GM19238 (cell line): ENCODE results near the gene NSD1.
"Not testable (repeated sequence)": the region's sequence is repeated elsewhere in the genome, so short reads cannot be mapped to it uniquely, and the experiment has no call there.

Experiments used
- DNase-seq: peaks from one replicate; pipeline ENCODE4 v3.0.0; 2011; ENCODE audit warnings: low spot score; ENCODE audit not compliant: insufficient read length

Gene NSD1

DNA sequence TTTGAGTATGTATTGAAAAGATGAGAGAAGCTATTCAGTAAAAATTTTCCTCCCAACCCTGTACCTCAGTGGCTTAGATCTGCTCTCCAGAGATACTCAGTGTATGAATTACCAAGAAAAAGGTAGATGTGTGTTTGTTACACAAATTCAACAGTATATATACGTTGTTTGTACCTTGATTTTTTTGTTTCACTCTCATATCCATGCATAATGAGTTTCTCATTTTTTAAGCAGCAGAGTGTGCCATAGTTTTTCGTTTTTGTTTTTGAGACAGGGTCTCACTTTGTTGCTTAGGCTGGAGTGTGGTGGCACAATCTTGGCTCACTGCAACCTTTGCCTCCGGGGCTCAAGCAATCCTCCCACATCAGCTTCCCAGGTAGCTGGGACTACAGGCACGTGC, 92.2 kb downstream of the NSD1 start:
- DNase-seq = no peak

GRCh38 chr5:177226860-177227259, 93.3 kb downstream of the NSD1 start:
- DNase-seq = no peak

- no peak for DNase-seq
Measured at GRCh38 chr5:177228751-177229150, 95.2 kb downstream of the NSD1 start.

GRCh38 chr5:177230660-177231059, 97.1 kb downstream of the NSD1 start:
- DNase-seq = no peak

- DNase-seq = no peak
Measured at GRCh38 chr5:177231479-177232250, 98.1 kb downstream of the NSD1 start.

- no peak for DNase-seq
Measured at GRCh38 chr5:177232358-177232757, 98.8 kb downstream of the NSD1 start.

DNA sequence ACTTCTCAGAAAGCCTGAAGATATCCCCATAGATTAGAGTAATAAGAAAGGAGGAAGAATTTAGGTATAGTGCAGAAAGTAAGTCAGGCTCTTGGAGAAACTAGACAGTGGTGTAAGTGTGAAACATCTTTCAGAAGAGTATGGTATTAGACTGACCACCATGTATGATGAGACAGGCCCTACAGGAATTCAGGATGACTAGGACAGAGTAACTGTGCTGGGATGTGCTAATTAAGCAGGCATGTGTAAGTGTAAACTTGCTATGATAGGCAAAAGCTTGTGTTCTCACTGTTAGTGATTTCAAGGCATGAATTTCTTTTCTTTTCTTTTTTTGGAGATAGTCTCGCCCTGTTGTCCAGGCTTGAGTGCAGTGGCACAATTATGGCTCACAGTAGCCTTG, 99.2 kb downstream of the NSD1 start:
- no peak for DNase-seq

DNA sequence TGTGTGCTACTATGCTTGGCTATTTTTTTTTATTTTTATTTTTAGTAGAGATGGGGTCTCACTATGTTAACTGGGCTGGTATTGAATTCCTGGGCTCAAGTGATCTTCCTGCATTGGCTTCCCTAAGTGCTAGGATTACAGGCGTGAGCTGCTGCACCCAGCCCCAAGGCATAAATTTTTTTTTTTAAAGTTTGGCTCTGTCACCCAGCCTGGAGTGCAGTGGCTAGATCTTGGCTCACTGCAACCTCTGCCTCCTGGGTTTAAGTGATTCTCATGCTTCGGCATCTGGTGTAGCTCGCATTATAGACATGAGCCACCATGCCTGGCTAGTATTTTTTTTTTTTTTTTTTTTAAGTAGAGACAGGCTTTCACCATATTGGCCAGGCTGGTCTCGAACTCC, 99.6 kb downstream of the NSD1 start:
- no peak for DNase-seq

DNA sequence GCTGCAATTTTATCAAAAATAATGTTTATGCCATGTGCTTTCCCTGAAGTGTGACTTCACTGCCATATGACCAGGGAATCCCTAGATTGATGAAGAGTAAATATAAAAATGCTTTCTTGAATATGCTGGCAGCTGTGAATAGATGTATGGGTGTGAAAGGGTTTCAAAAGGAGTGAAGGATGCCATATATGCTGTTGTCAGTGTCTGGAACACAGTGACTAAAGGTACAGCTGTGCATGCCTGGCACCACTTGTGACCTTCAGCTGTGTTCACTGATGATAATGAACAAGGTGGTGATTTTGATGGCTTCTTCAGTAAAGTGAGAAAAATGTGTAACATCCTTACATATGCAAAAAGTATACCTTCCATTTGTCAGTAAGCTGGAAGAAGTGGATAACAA, 100.2 kb downstream of the NSD1 start:
- no peak for DNase-seq

DNA sequence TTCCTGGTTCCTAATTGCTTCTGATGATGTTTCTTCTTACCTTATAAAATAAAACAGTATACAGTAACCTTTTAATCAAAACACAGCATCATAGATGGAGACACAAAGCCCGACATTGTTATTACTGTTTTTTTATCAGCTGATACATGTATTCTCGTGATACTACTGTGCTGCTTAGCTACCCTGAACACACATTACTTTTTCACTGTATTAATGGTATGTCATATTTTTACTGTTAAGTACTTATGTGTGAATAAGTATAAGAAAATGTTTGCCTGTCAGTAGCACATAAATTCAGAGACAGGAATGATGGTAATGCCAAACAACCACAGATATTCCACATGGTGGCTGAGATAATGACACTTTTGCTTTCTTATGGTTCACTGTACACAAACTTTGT, 101.3 kb downstream of the NSD1 start:
- DNase-seq = no peak

DNA sequence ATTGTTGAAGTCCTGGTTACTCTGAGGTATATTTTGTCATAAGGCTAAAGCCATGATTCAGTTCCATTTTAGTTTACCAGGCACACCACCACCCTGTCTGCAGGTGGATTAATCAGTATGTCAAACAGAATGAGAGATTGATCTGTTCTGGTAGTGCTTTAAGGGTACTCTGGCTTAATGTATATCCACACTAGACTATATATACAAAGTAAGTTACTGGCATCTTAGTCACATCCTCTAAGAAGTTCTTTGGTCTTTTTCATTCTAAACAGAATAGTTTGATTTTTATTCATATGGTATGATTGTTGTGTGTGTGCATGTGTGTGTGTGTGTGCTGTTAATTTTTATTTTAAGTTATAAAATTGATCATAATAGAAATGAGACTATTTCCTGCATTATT, 108.2 kb downstream of the NSD1 start:
- DNase-seq = no peak

- no peak for DNase-seq
Measured at GRCh38 chr5:177242304-177242703, 108.7 kb downstream of the NSD1 start.

GRCh38 chr5:177249761-177250537, 116.4 kb downstream of the NSD1 start:
- DNase-seq = no peak

GRCh38 chr5:177253252-177253651, 119.7 kb downstream of the NSD1 start:
- no peak for DNase-seq

DNA sequence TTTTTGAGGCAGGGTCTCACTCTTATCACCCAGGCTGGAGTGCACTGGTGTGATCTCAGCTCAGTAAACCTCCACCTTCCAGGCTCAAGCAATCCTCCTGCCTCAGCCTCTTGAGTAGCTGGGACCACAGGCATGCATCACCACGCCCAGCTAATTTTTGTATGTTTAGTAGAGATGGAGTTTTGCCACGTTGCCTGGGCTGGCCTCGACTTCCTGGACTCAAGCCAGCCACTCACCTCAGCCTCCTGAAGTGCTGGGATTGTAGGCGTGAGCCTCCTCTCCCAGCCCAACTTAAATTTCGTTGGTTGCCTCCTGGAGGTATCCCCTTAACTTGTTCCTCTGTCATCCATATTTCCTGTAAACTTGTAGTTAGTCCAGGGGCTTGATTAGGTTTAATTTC, 122.7 kb downstream of the NSD1 start:
- no peak for DNase-seq

DNA sequence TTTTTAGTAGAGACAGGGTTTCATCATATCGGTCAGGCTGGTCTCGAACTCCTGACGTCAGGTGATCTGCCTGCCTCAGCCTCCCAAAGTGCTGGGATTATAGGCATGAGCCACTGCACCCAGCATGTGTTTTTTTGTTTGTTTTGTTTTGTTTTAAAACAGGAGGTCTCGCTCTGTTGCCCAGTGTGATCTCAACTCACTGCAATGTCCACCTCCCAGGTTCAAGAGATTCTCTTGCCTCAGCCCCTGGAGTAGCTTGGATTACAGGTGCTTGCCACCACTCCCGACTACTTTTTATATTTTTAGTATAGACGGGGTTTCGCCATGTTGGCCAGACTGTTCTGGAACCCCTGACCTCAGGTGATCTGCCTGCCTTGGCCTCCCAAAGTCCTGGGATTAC, 125.1 kb downstream of the NSD1 start:
- not testable (repeated sequence) for DNase-seq

- DNase-seq = no peak
Measured at GRCh38 chr5:177260961-177261360, 127.4 kb downstream of the NSD1 start.

- DNase-seq = no peak
Measured at GRCh38 chr5:177261510-177261909, 127.9 kb downstream of the NSD1 start.

- no peak for DNase-seq
Measured at GRCh38 chr5:177264178-177264577, 130.6 kb downstream of the NSD1 start.

DNA sequence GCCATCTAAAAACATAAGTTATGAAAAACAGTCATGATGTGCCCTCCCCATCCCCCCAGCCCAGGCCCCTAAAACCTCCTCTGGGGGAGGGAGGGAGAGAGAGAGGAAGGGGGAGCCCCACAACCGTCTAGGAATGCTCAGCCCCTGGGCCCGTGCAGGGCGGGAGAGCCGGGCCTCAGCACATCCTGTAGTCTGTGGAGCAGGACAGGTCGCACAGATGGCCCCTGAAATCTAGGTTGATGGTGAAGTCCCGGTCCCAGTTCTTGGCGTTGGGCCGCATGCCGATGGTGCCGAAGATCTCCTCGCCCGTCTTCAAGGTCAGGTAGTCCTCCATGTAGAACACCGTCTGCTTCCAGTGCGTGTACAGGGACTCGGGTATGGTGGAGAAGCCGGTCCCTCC, 131.8 kb downstream of the NSD1 start:
- DNase-seq = no peak

- no peak for DNase-seq
Measured at GRCh38 chr5:177269232-177269895, 135.8 kb downstream of the NSD1 start.

GRCh38 chr5:177269976-177270375, 136.4 kb downstream of the NSD1 start:
- no peak for DNase-seq
